HepG2 (cell line): Measurements from ENCODE around the gene TRIM44. TPM values are rescaled to one million over a fixed set of nuclear protein-coding genes. Genes with fewer than 3 reads are reported as not detected.
A peak's percentile ranks its signal among the peaks of the same experiment; 100 is the strongest.

Source experiments
- ATAC-seq: fragments of 200-7000 bp; cut with Tn5 transposase; 3 replicates; pipeline ENCODE4 v1.9.1; 2020; ENCODE audit warnings: mild to moderate bottlenecking, moderate library complexity
- BruUV-seq: library from RNA; stranded (reverse); fragments of 400-500 nt; replicated peaks from 2 replicates; lab custom pipeline; 2021; lab: Mats Ljungman, UMichigan
- CTCF ChIA-PET: fragments of 300-600 bp; formaldehyde crosslinking; extraction: SDS; loops from one replicate; lab custom pipeline; 2021; ENCODE audit warnings: low total read pairs, inconsistent platforms, low intra/inter-chr PET ratio; lab: Yijun Ruan, JAX
- POLR2A ChIA-PET: fragments of 350-600 bp; sonication (Branson Sonifier 250); formaldehyde crosslinking; loops from one replicate; lab custom pipeline; 2020; ENCODE audit warnings: antibody characterized with exemption, inconsistent platforms; lab: Yijun Ruan, JAX
- DNase-seq: peaks from one replicate; pipeline ENCODE4 v3.0.0-alpha.2; 2015; ENCODE audit warnings: low spot score
- FAIRE-seq: peaks from 3 replicates; lab custom pipeline; 2011; peaks lifted over from hg19 to GRCh38; lab: Jason Lieb, UNC
- H2AFZ ChIP-seq: one replicate; pipeline ENCODE4 v1.6.1; 2011; ENCODE audit warnings: low read length, inconsistent platforms
- H3K27ac ChIP-seq: fragments of 300-600 bp; 3 replicates; pipeline ENCODE4 v1.8.0; 2011; ENCODE audit warnings: mixed run types, mild to moderate bottlenecking, mixed read lengths, low read length, inconsistent platforms; ENCODE audit not compliant: insufficient read depth; ENCODE audit errors: extremely low read length
- H3K27me3 ChIP-seq, 2 experiments: fragments of 200-600 bp in 1 of 2; 2 replicates in 1 of 2; 3 replicates in 1 of 2; pipeline versions ENCODE4 v1.6.0 to v1.8.0; 2011; ENCODE audit warnings: low read length in 2 of 2, mild to moderate bottlenecking in 2 of 2, moderate library complexity in 2 of 2, inconsistent platforms in 1 of 2; ENCODE audit not compliant: insufficient read depth in 2 of 2, control insufficient read depth in 1 of 2
- H3K36me3 ChIP-seq, 2 experiments: fragments of 200-600 bp in 1 of 2; replicated peaks in 1 of 2; 2 replicates in 1 of 2; 3 replicates in 1 of 2; pipeline versions ENCODE4 v1.5.1 to v1.8.0; 2011; ENCODE audit warnings: low read length in 2 of 2, inconsistent platforms in 1 of 2; ENCODE audit not compliant: insufficient read depth in 2 of 2, control insufficient read depth in 1 of 2
- H3K4me1 ChIP-seq: 2 replicates; pipeline ENCODE4 v1.5.1; 2012; ENCODE audit warnings: low read length, inconsistent platforms; ENCODE audit not compliant: insufficient read depth
- H3K4me2 ChIP-seq: 2 replicates; pipeline ENCODE4 v1.6.0; 2011; ENCODE audit warnings: low read depth, low read length, inconsistent platforms
- H3K4me3 ChIP-seq, 3 experiments: fragments of 200-600 bp in 1 of 3; sonication (generic), shearing (Covaris generic) in 1 of 3; replicated peaks in 1 of 3; 2 replicates each; pipeline ENCODE4 v1.5.1; 2011 to 2016; ENCODE audit warnings: low read length in 3 of 3, inconsistent platforms in 2 of 3, low read depth in 2 of 3, mild to moderate bottlenecking in 2 of 3, control low read depth in 1 of 3, mixed read lengths in 1 of 3; ENCODE audit not compliant: insufficient read depth in 1 of 3
- H3K79me2 ChIP-seq: one replicate; pipeline ENCODE4 v1.6.1; 2011; ENCODE audit warnings: low read length, inconsistent platforms; ENCODE audit not compliant: insufficient read depth
- H3K9ac ChIP-seq: 2 replicates; pipeline ENCODE4 v1.6.0; 2011; ENCODE audit warnings: mild to moderate bottlenecking, low read depth, low read length, inconsistent platforms; ENCODE audit not compliant: insufficient read depth
- H3K9me3 ChIP-seq: 2 replicates; pipeline ENCODE4 v1.5.1; 2012; ENCODE audit warnings: mild to moderate bottlenecking, low read length
- H4K20me1 ChIP-seq: 2 replicates; pipeline ENCODE4 v1.6.0; 2011; ENCODE audit warnings: inconsistent platforms, mild to moderate bottlenecking, low read length, moderate library complexity; ENCODE audit not compliant: insufficient read depth
- ARID2 ChIP-seq: sonication (generic); formaldehyde crosslinking; IDR thresholded peaks from 2 replicates; pipeline ENCODE4 v1.8.1; 2022; ENCODE audit warnings: mild to moderate bottlenecking, missing genetic modification reagents, borderline replicate concordance
- ELF1 ChIP-seq: sonication (generic); formaldehyde crosslinking; IDR thresholded peaks from 2 replicates; pipeline ENCODE4 v1.4.0; 2020; ENCODE audit warnings: missing genetic modification reagents
- ELF4 ChIP-seq: sonication (generic); formaldehyde crosslinking; IDR thresholded peaks from 2 replicates; pipeline ENCODE4 v1.5.0; 2020; ENCODE audit warnings: missing genetic modification reagents, mild to moderate bottlenecking, moderate library complexity, borderline replicate concordance
- GMEB2 ChIP-seq: IDR thresholded peaks from 2 replicates; pipeline ENCODE4 v1.6.1; 2016; ENCODE audit warnings: missing biosample characterization, missing genetic modification reagents, low read depth
- HNF4A ChIP-seq: sonication (generic); formaldehyde crosslinking; IDR thresholded peaks from 2 replicates; pipeline ENCODE4 v1.4.0; 2020; ENCODE audit warnings: missing genetic modification reagents
- HNF4G ChIP-seq, 2 experiments: sonication (generic) in 1 of 2; formaldehyde crosslinking in 1 of 2; IDR thresholded peaks; 2 replicates each; pipeline versions ENCODE4 v1.4.0 to v1.6.1; 2011 to 2020; ENCODE audit warnings: borderline replicate concordance in 2 of 2, low read depth in 2 of 2, mild to moderate bottlenecking in 2 of 2, low read length in 1 of 2, missing genetic modification reagents in 1 of 2, moderate library complexity in 1 of 2
- HOXA7 ChIP-seq: sonication (generic); formaldehyde crosslinking; IDR thresholded peaks from 2 replicates; pipeline ENCODE4 v1.8.1; 2022; ENCODE audit warnings: mild to moderate bottlenecking, missing genetic modification reagents, moderate library complexity
- MAFK ChIP-seq, 2 experiments: IDR thresholded peaks in 1 of 2; conservative IDR thresholded peaks in 1 of 2; 2 replicates each; pipeline ENCODE4 v1.6.1; 2011; ENCODE audit warnings: improper control_type of control experiment in 2 of 2, low read length in 2 of 2
- NFRKB ChIP-seq: fragments of 450-650 bp; IDR thresholded peaks from 2 replicates; pipeline ENCODE4 v1.6.1; 2017
- TEAD3 ChIP-seq: optimal IDR thresholded peaks from 2 replicates; pipeline ENCODE3; 2016; ENCODE audit warnings: borderline replicate concordance
- ZMYM4 ChIP-seq: sonication (generic); formaldehyde crosslinking; IDR thresholded peaks from 2 replicates; pipeline ENCODE4 v1.8.1; 2023; ENCODE audit warnings: mild to moderate bottlenecking, missing genetic modification reagents
- ZNF280B ChIP-seq: sonication (generic); formaldehyde crosslinking; IDR thresholded peaks from 2 replicates; pipeline ENCODE4 v1.5.0; 2020; ENCODE audit warnings: missing genetic modification reagents, mild to moderate bottlenecking, borderline replicate concordance
- ZNF501 ChIP-seq: sonication (generic); formaldehyde crosslinking; IDR thresholded peaks from 2 replicates; pipeline ENCODE4 v1.5.1; 2020; ENCODE audit warnings: mild to moderate bottlenecking, moderate library complexity, missing genetic modification reagents
- WGBS: methylation state at CpG from one replicate; pipeline ENCODE4 v1.1.6; 2017; ENCODE audit warnings: low lambda C conversion rate; 5-methylcytosine and 5-hydroxymethylcytosine counted together
- in situ Hi-C: cut with HindIII; loops from 2 replicates; pipeline ENCODE4 v1.10.0; 2017; ENCODE audit warnings: low pct_unique_long_range_greater_than_20kb; ENCODE audit not compliant: extremely low pct_ligation_motif_present
- intact Hi-C: fragments of 100-400 bp; cut with micrococcal nuclease; formaldehyde crosslinking; loops from one replicate; pipeline ENCODE4 v1.10.0; 2022; ENCODE audit not compliant: unreplicated experiment
- polyA plus RNA-seq, 8 experiments: library from polyadenylated mRNA; depleted of rRNA in 3 of 8; stranded (reverse) in 7 of 8; unstranded in 1 of 8; fragments of >200 nt; fragmentation: Illumina TruSeq in 4 of 8; extraction: Trizol in 4 of 8; gene quantifications; 2 replicates each; pipeline versions ENCODE4 v1.2.1 to v1.2.3, GENCODE V29; 2011 to 2016; ENCODE audit warnings: low read depth in 4 of 8, missing spikeins in 1 of 8, mixed read lengths in 1 of 8; ENCODE audit not compliant: insufficient read depth in 1 of 8
- total RNA-seq, 5 experiments: library from RNA; depleted of rRNA; stranded (reverse); fragments of >200 nt; fragmentation: Illumina TruSeq; extraction: Trizol; gene quantifications; 2 replicates each; pipeline ENCODE4 v1.2.3, GENCODE V29; 2016; ENCODE audit warnings: low read depth in 1 of 5

Gene TRIM44
- total and polyA plus RNA-seq, 2 of the 13 experiments (the other 11 are each of a cell fraction or from before 2014, with no cell fraction given), result 22.7 to 50.3 TPM

GRCh38 chr11:35681163-35681767, 18.7 kb downstream of the TRIM44 start:
- H3K36me3 ChIP-seq, result peaks cover 2 to 5% of the 10 kb centered on the region in 2 experiments
- no peak for FAIRE-seq
- intact Hi-C loops (no loop called here), in situ Hi-C loops (no loop called here)
- no peak for DNase-seq
- H3K27me3 ChIP-seq, result no peaks in the 10 kb centered on the region
- no peak overlapping the region for H3K27ac ChIP-seq
- TF ChIP-seq ELF1, result no peak
- TF ChIP-seq, all 625 proteins: peak for 0
- POLR2A ChIA-PET, result no interaction called here
- Histone ChIP-seq H3K4me3 (no peak overlapping the region), H3K79me2 (peaks cover 45% of the 10 kb centered on the region), H3K9ac (no peak overlapping the region), H3K4me1 (peaks cover 32% of the 10 kb centered on the region), H4K20me1 (peaks cover 7% of the 10 kb centered on the region), H3K9me3 (no peaks in the 10 kb centered on the region), H2AFZ (no peak overlapping the region), H3K4me2 (no peak overlapping the region)
- BruUV-seq, result no TSS peak
- CTCF ChIA-PET, result no interaction called here
- WGBS, result 100% methylated on average over 1 of the region's 1 CpG
- no peak for ATAC-seq

GRCh38 chr11:35682230-35683173, 19.9 kb downstream of the TRIM44 start:
- no peak overlapping the region for H2AFZ ChIP-seq
- peaks cover 32% of the 10 kb centered on the region for H3K4me1 ChIP-seq
- peaks cover 7% of the 10 kb centered on the region for H4K20me1 ChIP-seq
- ChIA-PET CTCF (no interaction called here), POLR2A (no interaction called here)
- 87% methylated on average over 9 of the region's 9 CpGs for WGBS
- H3K79me2 ChIP-seq, result peaks cover 43% of the 10 kb centered on the region
- intact Hi-C loops, result no loop called here
- no peak overlapping the region for H3K27ac ChIP-seq
- no peak overlapping the region for H3K9ac ChIP-seq
- peak; percentile 81 for ATAC-seq
- no peaks in the 10 kb centered on the region for H3K9me3 ChIP-seq
- in situ Hi-C loops, result no loop called here
- H3K4me2 ChIP-seq, result peak overlapping the region; percentile 18; the same call in 1 of the 2 replicates
- H3K4me3 ChIP-seq, result no peak overlapping the region
- BruUV-seq, result no TSS peak
- H3K27me3 ChIP-seq, result no peaks in the 10 kb centered on the region
- no peak for DNase-seq
- FAIRE-seq, result no peak
- H3K36me3 ChIP-seq, result peaks cover 4 to 16% of the 10 kb centered on the region in 2 experiments
- TF ChIP-seq ZNF280B (CRISPR knock-in tag), result no peak
- TF ChIP-seq ZMYM4, result peak; percentile 37; the same call in 1 of the 2 replicates
- peak; percentile 42; the same call in 1 of the 2 replicates for TF ChIP-seq HNF4G (IDR thresholded peaks at IDR 0.05; ENCODE audit: borderline replicate concordance, low read depth, low read length)
- no peak for TF ChIP-seq HNF4G (CRISPR knock-in tag; IDR thresholded peaks at IDR 0.05; ENCODE audit: borderline replicate concordance, low read depth)
- no peak for TF ChIP-seq NFRKB
- TF ChIP-seq GMEB2 (CRISPR knock-in tag), result no peak
- peak; percentile 68 to 83 for TF ChIP-seq MAFK (conservative IDR thresholded peaks at IDR 0.05 in 1 of 2, IDR thresholded peaks at IDR 0.05 in 1 of 2; ENCODE audit: low read length in 2 of 2)
- TF ChIP-seq ZNF501 (CRISPR knock-in tag), result no peak
- TF ChIP-seq HNF4A (CRISPR knock-in tag), result peak; percentile 57
- no peak for TF ChIP-seq ARID2
- no peak for TF ChIP-seq HOXA7
- no peak for TF ChIP-seq ELF4 (CRISPR knock-in tag)
- TF ChIP-seq TEAD3 (CRISPR knock-in tag), result peak; percentile 30
